HG02970 (cell line): ENCODE data around the gene LRCH1.

Experiments used
- ATAC-seq: cut with Tn5 transposase; IDR thresholded peaks from one replicate; pipeline ENCODE4 v1.9.1; 2021; ENCODE audit warnings: mild to moderate bottlenecking, moderate library complexity, moderate number of reproducible peaks; ENCODE audit not compliant: unreplicated experiment, low FRiP score

The LRCH1 gene

GRCh38 chr13:46535002-46535401 is 18.0 kb upstream of the LRCH1 start:
- no peak for ATAC-seq

GRCh38 chr13:46535825-46536224 is 17.1 kb upstream of the LRCH1 start:
- ATAC-seq, result no peak

GRCh38 chr13:46536341-46536740 is 16.6 kb upstream of the LRCH1 start:
- no peak for ATAC-seq

- ATAC-seq, result no peak
These were observed 13.7 kb upstream of the LRCH1 start for GRCh38 chr13:46539231-46539630.

GRCh38 chr13:46541210-46541609 is 11.8 kb upstream of the LRCH1 start:
- ATAC-seq, result no peak

GRCh38 chr13:46542833-46543232 is 10.1 kb upstream of the LRCH1 start:
- no peak for ATAC-seq

- no peak for ATAC-seq
These were observed 9.7 kb upstream of the LRCH1 start for GRCh38 chr13:46543287-46543686.

- ATAC-seq, result no peak
These were observed 8.8 kb upstream of the LRCH1 start for GRCh38 chr13:46544208-46544607.

- ATAC-seq, result no peak
These were observed 8.2 kb upstream of the LRCH1 start for GRCh38 chr13:46544811-46545210.

- no peak for ATAC-seq
These were observed 6.7 kb upstream of the LRCH1 start for GRCh38 chr13:46546084-46546768.

- ATAC-seq, result no peak
These were observed 2.1 kb upstream of the LRCH1 start for GRCh38 chr13:46550822-46551221.

- no peak for ATAC-seq
These were observed 1.3 kb upstream of the LRCH1 start for GRCh38 chr13:46551410-46552302.

GRCh38 chr13:46552303-46552682 is 677 bp upstream of the LRCH1 start:
- no peak for ATAC-seq

- no peak for ATAC-seq
These were observed 533 bp downstream of the LRCH1 start for GRCh38 chr13:46553521-46553885.

GRCh38 chr13:46553886-46554858 is 1.2 kb downstream of the LRCH1 start:
- no peak for ATAC-seq

- no peak for ATAC-seq
These were observed 2.0 kb downstream of the LRCH1 start for GRCh38 chr13:46554951-46555350.

- no peak for ATAC-seq
These were observed 2.9 kb downstream of the LRCH1 start for GRCh38 chr13:46555722-46556417.

- ATAC-seq, result no peak
These were observed 3.4 kb downstream of the LRCH1 start for GRCh38 chr13:46556418-46556779.

GRCh38 chr13:46559272-46559805 is 6.4 kb downstream of the LRCH1 start:
- ATAC-seq, result no peak

- ATAC-seq, result no peak
These were observed 7.8 kb downstream of the LRCH1 start for GRCh38 chr13:46560778-46561177.
